ENCODE data around the gene PRR23E. TPM values are rescaled to one million over a fixed set of nuclear protein-coding genes. Genes with fewer than 3 reads are reported as not detected.

PRR23E gene
- total RNA-seq, 1 experiment from 2014 or later = not detected

- H3K36me3 Mint-ChIP-seq (ENCODE audit: insufficient read depth, unreplicated experiment) = peaks cover 5% of the 10 kb centered on the region
- no peaks in the 10 kb centered on the region; the same call in 1 of the 2 replicates for H3K9me3 ChIP-seq
- no TSS peak for BruUV-seq (replicated peaks)
- no peak overlapping the region for H3K27ac Mint-ChIP-seq (ENCODE audit: unreplicated experiment)
- intact Hi-C loops (cut with micrococcal nuclease; ENCODE audit: unreplicated experiment) = loop anchor here (10.0 kb wide), 1 partner anchor 422 kb away; no protein-coding TSS in a partner anchor
- peaks cover 23% of the 10 kb centered on the region for H3K27me3 Mint-ChIP-seq (ENCODE audit: insufficient read depth, unreplicated experiment)
- no peaks in the 10 kb centered on the region for H3K36me3 ChIP-seq (ENCODE audit: control insufficient read depth, insufficient read depth, low read length)
- peak in 1 of 2 experiments; percentile 17 for DNase-seq
- ChIA-PET POLR2A (no interaction called here), CTCF (no interaction called here)
- no peaks in the 10 kb centered on the region for H3K4me1 Mint-ChIP-seq (ENCODE audit: low read depth, unreplicated experiment)
- H3K4me3 Mint-ChIP-seq (ENCODE audit: unreplicated experiment) = no peak overlapping the region
- TF ChIP-seq CTCF (IDR thresholded peaks at IDR 0.05; ENCODE audit: insufficient read depth in 1 of 2, low read depth in 1 of 2, low read length in 1 of 2, severe bottlenecking in 1 of 2, unreplicated experiment in 1 of 2) = no peak
- no peaks in the 10 kb centered on the region for H3K4me1 ChIP-seq
- H3K9me3 Mint-ChIP-seq (ENCODE audit: unreplicated experiment) = peaks cover 25% of the 10 kb centered on the region
- H3K27me3 ChIP-seq (replicated peaks; ENCODE audit: control insufficient read depth, insufficient read depth, low read length) = no peaks in the 10 kb centered on the region
- H3K4me3 ChIP-seq (ENCODE audit: low read depth, low read length) = no peak overlapping the region
These were observed 15.7 kb upstream of the PRR23E start for GRCh38 chr3:127177226-127177625.

GRCh38 chr3:127180859-127181258 is 12.1 kb upstream of the PRR23E start:
- peaks cover 5% of the 10 kb centered on the region for H3K36me3 Mint-ChIP-seq (ENCODE audit: insufficient read depth, unreplicated experiment)
- no peak overlapping the region for H3K4me3 ChIP-seq (ENCODE audit: low read depth, low read length)
- intact Hi-C loops (cut with micrococcal nuclease; ENCODE audit: unreplicated experiment) = no loop called here
- no peaks in the 10 kb centered on the region for H3K27me3 ChIP-seq (replicated peaks; ENCODE audit: control insufficient read depth, insufficient read depth, low read length)
- no peaks in the 10 kb centered on the region; the same call in 1 of the 2 replicates for H3K9me3 ChIP-seq
- no TSS peak for BruUV-seq (replicated peaks)
- peaks cover 16% of the 10 kb centered on the region for H3K27me3 Mint-ChIP-seq (ENCODE audit: insufficient read depth, unreplicated experiment)
- no peak for TF ChIP-seq CTCF (IDR thresholded peaks at IDR 0.05; ENCODE audit: insufficient read depth in 1 of 2, low read depth in 1 of 2, low read length in 1 of 2, severe bottlenecking in 1 of 2, unreplicated experiment in 1 of 2)
- no peaks in the 10 kb centered on the region for H3K4me1 Mint-ChIP-seq (ENCODE audit: low read depth, unreplicated experiment)
- H3K9me3 Mint-ChIP-seq (ENCODE audit: unreplicated experiment) = peaks cover 25% of the 10 kb centered on the region
- DNase-seq = no peak
- POLR2A ChIA-PET = no interaction called here
- CTCF ChIA-PET = no interaction called here
- no peaks in the 10 kb centered on the region for H3K4me1 ChIP-seq
- no peak overlapping the region for H3K27ac Mint-ChIP-seq (ENCODE audit: unreplicated experiment)
- no peaks in the 10 kb centered on the region for H3K36me3 ChIP-seq (ENCODE audit: control insufficient read depth, insufficient read depth, low read length)
- H3K4me3 Mint-ChIP-seq (ENCODE audit: unreplicated experiment) = no peak overlapping the region

- Histone ChIP-seq H3K36me3 (ENCODE audit: control insufficient read depth, insufficient read depth, low read length) (no peaks in the 10 kb centered on the region), H3K9me3 (no peaks in the 10 kb centered on the region; the same call in 1 of the 2 replicates), H3K4me1 (no peaks in the 10 kb centered on the region), H3K4me3 (ENCODE audit: low read depth, low read length) (no peak overlapping the region), H3K27me3 (replicated peaks; ENCODE audit: control insufficient read depth, insufficient read depth, low read length) (no peaks in the 10 kb centered on the region)
- intact Hi-C loops (cut with micrococcal nuclease; ENCODE audit: unreplicated experiment) = no loop called here
- peaks cover 25% of the 10 kb centered on the region for H3K9me3 Mint-ChIP-seq (ENCODE audit: unreplicated experiment)
- ChIA-PET POLR2A (no interaction called here), CTCF (no interaction called here)
- no peak for DNase-seq
- H3K4me1 Mint-ChIP-seq (ENCODE audit: low read depth, unreplicated experiment) = no peaks in the 10 kb centered on the region
- no peak overlapping the region for H3K27ac Mint-ChIP-seq (ENCODE audit: unreplicated experiment)
- peaks cover 5% of the 10 kb centered on the region for H3K36me3 Mint-ChIP-seq (ENCODE audit: insufficient read depth, unreplicated experiment)
- no peak overlapping the region for H3K4me3 Mint-ChIP-seq (ENCODE audit: unreplicated experiment)
- no TSS peak for BruUV-seq (replicated peaks)
- peaks cover 16% of the 10 kb centered on the region for H3K27me3 Mint-ChIP-seq (ENCODE audit: insufficient read depth, unreplicated experiment)
- TF ChIP-seq CTCF (IDR thresholded peaks at IDR 0.05; ENCODE audit: insufficient read depth in 1 of 2, low read depth in 1 of 2, low read length in 1 of 2, severe bottlenecking in 1 of 2, unreplicated experiment in 1 of 2) = no peak
These were observed 10.5 kb upstream of the PRR23E start for GRCh38 chr3:127182431-127182830.
